ENCODE results near the gene MTHFR.

- no peak for TF ChIP-seq YY1 (IDR thresholded peaks at IDR 0.05; ENCODE audit: low read depth)
- TF ChIP-seq TCF12 (IDR thresholded peaks at IDR 0.05; ENCODE audit: low read depth), result no peak
Measured at GRCh38 chr1:11784256-11784992, 21.3 kb downstream of the MTHFR start.
